Neutrophil (primary cell): ENCODE measurements around the gene HOXC10.

Experiments
- H3K27ac ChIP-seq: fragments of 200-600 bp; sonication (generic); 2 replicates; pipeline ENCODE4 v1.5.1; 2016; ENCODE audit warnings: mild to moderate bottlenecking, moderate library complexity
- H3K27me3 ChIP-seq: fragments of 200-600 bp; sonication (generic); 2 replicates; pipeline ENCODE4 v1.6.0; 2016; ENCODE audit warnings: mild to moderate bottlenecking
- H3K36me3 ChIP-seq: fragments of 200-600 bp; sonication (generic); 2 replicates; pipeline ENCODE4 v1.5.1; 2017
- H3K4me1 ChIP-seq, 2 experiments: fragments of 200-600 bp in 1 of 2; sonication (generic) in 1 of 2; 1 replicate in 1 of 2; 2 replicates in 1 of 2; pipeline versions ENCODE4 v1.5.1 to v1.6.1; 2013 to 2016; ENCODE audit warnings: low read depth in 1 of 2, low read length in 1 of 2, mild to moderate bottlenecking in 1 of 2, moderate library complexity in 1 of 2; ENCODE audit not compliant: control insufficient read depth in 1 of 2, insufficient read depth in 1 of 2
- H3K4me3 ChIP-seq, 2 experiments: fragments of 200-600 bp in 1 of 2; sonication (generic) in 1 of 2; 1 replicate in 1 of 2; 2 replicates in 1 of 2; pipeline ENCODE4 v1.5.1; 2013 to 2016; ENCODE audit warnings: low read depth in 1 of 2, low read length in 1 of 2, mild to moderate bottlenecking in 1 of 2, moderate library complexity in 1 of 2
- H3K9me3 ChIP-seq: fragments of 200-600 bp; sonication (generic); 2 replicates; pipeline ENCODE4 v1.5.1; 2016
- CTCF ChIP-seq: fragments of 200-600 bp; sonication (generic); IDR thresholded peaks from 2 replicates; pipeline ENCODE4 v1.5.1; 2016; ENCODE audit warnings: antibody characterized with exemption

The HOXC10 gene

GRCh38 chr12:53956251-53956887, 28.6 kb upstream of the HOXC10 start:
- H3K4me3 ChIP-seq = no peak overlapping the region
- no peaks in the 10 kb centered on the region for H3K9me3 ChIP-seq
- H3K27me3 ChIP-seq = peaks cover 100% of the 10 kb centered on the region
- no peak overlapping the region for H3K27ac ChIP-seq
- no peaks in the 10 kb centered on the region for H3K36me3 ChIP-seq
- TF ChIP-seq CTCF = no peak
- no peaks in the 10 kb centered on the region for H3K4me1 ChIP-seq

- Histone ChIP-seq H3K4me1 (no peaks in the 10 kb centered on the region), H3K36me3 (no peaks in the 10 kb centered on the region), H3K27me3 (peaks cover 100% of the 10 kb centered on the region), H3K27ac (no peak overlapping the region), H3K9me3 (no peaks in the 10 kb centered on the region), H3K4me3 (no peak overlapping the region)
- no peak for TF ChIP-seq CTCF
These were observed 27.9 kb upstream of the HOXC10 start for GRCh38 chr12:53956914-53957536.

- peaks cover 100% of the 10 kb centered on the region for H3K27me3 ChIP-seq
- no peak for TF ChIP-seq CTCF
- H3K4me1 ChIP-seq = no peaks in the 10 kb centered on the region
- H3K36me3 ChIP-seq = no peaks in the 10 kb centered on the region
- H3K4me3 ChIP-seq = no peak overlapping the region
- no peaks in the 10 kb centered on the region for H3K9me3 ChIP-seq
- no peak overlapping the region for H3K27ac ChIP-seq
These were observed 26.8 kb upstream of the HOXC10 start for GRCh38 chr12:53958128-53958527.

- no peaks in the 10 kb centered on the region for H3K9me3 ChIP-seq
- H3K4me1 ChIP-seq = no peaks in the 10 kb centered on the region
- no peaks in the 10 kb centered on the region for H3K36me3 ChIP-seq
- H3K27ac ChIP-seq = no peak overlapping the region
- H3K27me3 ChIP-seq = peaks cover 100% of the 10 kb centered on the region
- TF ChIP-seq CTCF = no peak
- no peak overlapping the region for H3K4me3 ChIP-seq
These were observed 25.6 kb upstream of the HOXC10 start for GRCh38 chr12:53959314-53959713.

- Histone ChIP-seq H3K9me3 (no peaks in the 10 kb centered on the region), H3K4me1 (no peaks in the 10 kb centered on the region), H3K27me3 (peaks cover 100% of the 10 kb centered on the region), H3K36me3 (no peaks in the 10 kb centered on the region), H3K4me3 (no peak overlapping the region), H3K27ac (no peak overlapping the region)
- no peak for TF ChIP-seq CTCF
These were observed 24.5 kb upstream of the HOXC10 start for GRCh38 chr12:53960187-53961024.
